SK-N-MC (cell line): ENCODE measurements around the gene PPP1R13L.

Source experiments
- EZH2 ChIP-seq: fragments of 200-600 bp; sonication (generic); IDR thresholded peaks from one replicate; pipeline ENCODE4 v1.6.1; 2017; ENCODE audit warnings: antibody characterized with exemption
- FOXP2 ChIP-seq: optimal IDR thresholded peaks from 2 replicates; pipeline ENCODE3; 2011; ENCODE audit warnings: mild to moderate bottlenecking, moderate library complexity; ENCODE audit not compliant: insufficient read depth; ENCODE audit errors: extremely low read length, control extremely low read depth
- POLR2AphosphoS5 ChIP-seq: IDR thresholded peaks from 2 replicates; pipeline ENCODE4 v1.6.1; 2012; ENCODE audit warnings: mild to moderate bottlenecking, low read depth, low read length, borderline replicate concordance

- TF ChIP-seq EZH2 = no peak
- TF ChIP-seq POLR2AphosphoS5 = no peak
- no peak for TF ChIP-seq FOXP2
These were observed 12.8 kb downstream of the PPP1R13L start for GRCh38 chr19:45391871-45392665.
